KOPT-K1 (cell line): ENCODE results near the gene CCDC191.
A peak's percentile ranks its signal among the peaks of the same experiment; 100 is the strongest.

ENCODE experiments used
- H3K27ac ChIP-seq: fragments of 200-600 bp; sonication (generic); 2 replicates; pipeline ENCODE4 v1.5.1; 2016; ENCODE audit warnings: antibody characterized with exemption, mild to moderate bottlenecking, low read depth, low read length; ENCODE audit not compliant: poor library complexity, severe bottlenecking
- H3K36me3 ChIP-seq: fragments of 200-600 bp; sonication (generic); 2 replicates; pipeline ENCODE4 v1.5.1; 2017; ENCODE audit warnings: antibody characterized with exemption, mild to moderate bottlenecking, low read length, moderate library complexity; ENCODE audit not compliant: insufficient read depth
- H3K9me3 ChIP-seq: fragments of 200-600 bp; sonication (generic); 2 replicates; pipeline ENCODE4 v1.5.1; 2017; ENCODE audit warnings: antibody characterized with exemption, low read length, mild to moderate bottlenecking; ENCODE audit not compliant: insufficient read depth, poor library complexity, severe bottlenecking

Gene CCDC191, protein sequence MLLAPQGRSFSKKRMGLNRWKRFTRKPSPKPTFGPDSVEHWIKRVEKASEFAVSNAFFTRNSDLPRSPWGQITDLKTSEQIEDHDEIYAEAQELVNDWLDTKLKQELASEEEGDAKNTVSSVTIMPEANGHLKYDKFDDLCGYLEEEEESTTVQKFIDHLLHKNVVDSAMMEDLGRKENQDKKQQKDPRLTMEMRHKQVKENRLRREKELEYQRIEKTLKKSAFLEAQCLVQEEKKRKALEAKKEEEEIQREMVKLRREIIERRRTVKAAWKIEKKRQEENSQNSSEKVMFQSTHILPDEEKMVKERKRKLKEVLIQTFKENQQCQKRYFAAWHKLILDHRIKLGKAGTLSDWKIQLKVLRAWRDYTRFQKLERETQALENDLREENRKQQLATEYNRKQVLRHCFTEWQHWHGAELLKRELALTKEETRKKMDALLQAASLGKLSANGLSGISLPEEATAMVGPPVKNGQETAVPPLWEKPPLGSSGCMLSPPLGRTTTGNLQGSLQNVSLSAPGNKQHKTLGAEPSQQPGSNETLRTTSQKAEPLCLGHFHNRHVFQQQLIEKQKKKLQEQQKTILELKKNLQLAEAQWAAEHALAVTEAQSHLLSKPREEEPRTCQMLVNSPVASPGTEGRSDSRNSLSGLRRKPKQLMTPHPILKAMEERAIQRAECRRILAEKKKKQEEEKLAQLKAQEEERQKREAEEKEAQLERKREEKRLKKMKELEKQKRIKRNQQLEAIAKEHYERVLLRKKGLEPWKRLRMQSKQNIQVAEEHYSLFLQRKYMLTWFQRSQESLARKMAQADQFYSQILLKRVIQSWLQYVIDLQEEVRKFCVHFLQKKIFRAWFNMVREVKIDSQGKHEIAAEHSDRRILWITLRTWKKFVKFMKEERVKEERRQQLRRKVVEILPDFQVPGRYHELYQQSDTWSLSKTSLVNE

DNA sequence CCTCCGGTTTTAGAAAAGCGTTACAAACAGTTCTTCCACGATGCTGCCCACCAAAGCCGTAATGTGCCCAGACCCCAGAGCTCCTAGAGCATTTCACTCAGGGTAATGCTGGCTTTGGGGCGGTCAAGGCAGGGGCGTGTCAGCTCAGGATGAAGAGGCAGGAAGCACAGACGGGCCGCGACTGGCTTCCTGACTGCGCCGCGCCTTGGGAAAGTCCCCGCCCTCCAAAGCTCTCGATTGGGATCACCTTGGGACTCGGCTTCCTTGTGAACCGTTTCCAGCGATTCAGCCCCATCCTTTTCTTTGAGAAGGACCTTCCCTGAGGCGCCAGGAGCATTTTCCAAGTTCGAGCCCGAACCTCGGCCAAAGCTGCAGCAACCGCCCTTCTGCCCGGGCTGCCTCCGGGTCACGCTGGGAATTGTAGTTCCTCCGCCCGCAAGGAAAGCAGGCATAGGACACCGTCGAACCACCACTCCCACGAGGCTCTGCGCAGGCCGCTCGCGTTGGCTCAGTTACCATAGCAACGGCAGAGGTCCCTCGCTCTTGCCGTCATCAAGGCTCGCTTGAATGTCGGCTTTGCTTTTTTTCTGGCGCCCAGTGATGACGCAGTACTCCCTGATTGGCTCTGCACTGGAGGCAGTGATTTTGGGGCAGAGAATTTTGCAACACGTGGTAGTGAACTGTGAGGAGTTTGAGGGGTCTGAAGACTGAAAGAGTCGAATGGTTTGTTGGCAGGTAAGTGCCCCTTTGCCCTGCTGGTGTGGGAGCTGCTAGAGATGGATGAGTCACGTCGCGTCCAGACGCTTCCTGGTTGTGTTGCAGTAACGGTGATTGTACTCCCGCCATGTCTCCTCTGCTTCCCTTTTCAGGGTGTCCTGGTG, at the start of gene CCDC191, which contains the start of gene QTRT2:
TSS of gene CCDC191 (minus strand) at position 397 of the 881 bp plus-strand sequence. CDS start at position 337, 60 bp downstream.
TSS of gene QTRT2 (plus strand) at position 608 of the 881 bp plus-strand sequence. CDS start 8,521 bp downstream, outside the sequence.
- H3K27ac ChIP-seq: peak within 1 kb of the TSS; percentile 54

DNA sequence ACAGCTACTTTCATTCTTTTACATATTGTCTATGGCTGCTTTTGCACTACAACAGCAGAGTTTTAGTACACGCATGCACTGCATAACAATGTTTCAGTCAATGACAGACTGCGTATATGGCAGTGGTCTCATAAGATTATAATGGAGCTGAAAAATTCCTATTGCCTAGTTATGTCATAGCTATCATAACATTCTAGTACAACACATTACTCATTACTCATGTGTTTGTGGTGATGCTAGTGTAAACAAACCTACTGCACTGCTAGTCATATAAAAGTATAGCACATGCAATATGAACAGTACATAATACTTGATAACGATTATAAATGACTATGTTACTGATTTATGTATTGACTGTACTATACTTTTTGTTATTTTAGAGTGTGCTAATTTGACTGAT, 48.1 kb upstream of the CCDC191 start:
- no peaks in the 10 kb centered on the region for H3K36me3 ChIP-seq
- no peaks in the 10 kb centered on the region for H3K9me3 ChIP-seq
- H3K27ac ChIP-seq: no peak overlapping the region

More for the DNA sequence above, at the start of gene CCDC191, which contains the start of gene QTRT2:
- H3K36me3 ChIP-seq: peaks cover 25% of the 10 kb centered on the region; the same call in 1 of the 2 replicates
- no peaks in the 10 kb centered on the region for H3K9me3 ChIP-seq

DNA sequence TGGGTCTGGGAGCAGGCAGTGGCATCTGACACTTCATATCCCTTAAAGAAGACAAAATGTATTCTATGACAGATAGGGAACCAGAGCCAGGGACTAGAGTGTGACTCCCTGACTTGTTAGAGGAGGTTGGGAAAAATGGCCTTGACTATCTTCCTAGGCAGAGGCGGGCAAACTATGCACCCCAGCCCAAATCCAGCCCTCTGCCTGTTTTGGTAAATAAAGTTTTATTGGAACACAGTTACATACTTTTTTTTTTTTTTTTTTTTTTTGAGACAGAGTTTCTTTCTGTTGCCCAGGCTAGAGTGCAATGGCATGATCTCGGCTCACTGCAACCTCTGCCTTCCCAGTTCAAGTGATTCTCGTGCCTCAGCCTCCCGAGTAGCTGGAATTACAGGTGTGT, 47.5 kb upstream of the CCDC191 start:
- Histone ChIP-seq H3K27ac (no peak overlapping the region), H3K36me3 (no peaks in the 10 kb centered on the region), H3K9me3 (no peaks in the 10 kb centered on the region)

DNA sequence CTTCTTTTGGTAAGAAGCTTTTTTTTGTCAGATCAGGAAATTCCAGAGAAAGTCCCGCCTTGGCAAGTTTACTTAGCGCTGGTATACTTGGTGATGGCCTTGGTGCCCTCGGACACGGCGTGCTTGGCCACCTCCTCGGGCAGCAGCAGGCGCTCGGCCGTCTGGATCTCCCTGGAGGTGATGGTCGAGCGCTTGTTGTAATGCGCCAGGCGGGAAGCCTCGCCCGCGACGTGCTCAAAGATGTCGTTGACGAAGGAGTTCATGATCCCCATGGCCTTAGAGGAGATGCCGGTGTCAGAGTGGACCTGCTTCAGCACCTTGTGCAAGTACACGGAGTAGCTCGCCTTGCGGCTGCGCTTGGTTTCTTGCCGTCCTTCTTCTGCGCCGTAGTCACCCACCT, 46.9 kb upstream of the CCDC191 start:
- Histone ChIP-seq H3K27ac (no peak overlapping the region), H3K9me3 (no peaks in the 10 kb centered on the region), H3K36me3 (no peaks in the 10 kb centered on the region)

DNA sequence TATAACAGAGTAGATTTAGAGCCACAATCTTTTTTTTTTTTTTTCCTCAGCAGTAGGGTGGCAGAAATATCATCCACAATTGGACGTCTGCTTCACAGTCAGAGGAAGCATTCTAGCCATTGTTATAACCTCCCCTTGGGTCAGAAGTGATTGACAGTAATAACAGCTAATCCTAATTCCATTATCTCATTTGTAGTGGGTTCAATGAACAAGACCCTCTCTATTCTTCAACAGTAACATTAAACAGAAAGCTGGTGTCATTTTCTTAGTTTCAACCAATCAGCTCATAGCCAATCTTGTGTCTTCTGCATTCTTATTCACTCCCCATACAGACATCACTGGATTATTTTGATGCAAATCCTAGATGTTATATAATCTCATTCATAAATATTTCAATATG, 44.8 kb upstream of the CCDC191 start:
- Histone ChIP-seq H3K27ac (no peak overlapping the region), H3K36me3 (no peaks in the 10 kb centered on the region), H3K9me3 (no peaks in the 10 kb centered on the region)

DNA sequence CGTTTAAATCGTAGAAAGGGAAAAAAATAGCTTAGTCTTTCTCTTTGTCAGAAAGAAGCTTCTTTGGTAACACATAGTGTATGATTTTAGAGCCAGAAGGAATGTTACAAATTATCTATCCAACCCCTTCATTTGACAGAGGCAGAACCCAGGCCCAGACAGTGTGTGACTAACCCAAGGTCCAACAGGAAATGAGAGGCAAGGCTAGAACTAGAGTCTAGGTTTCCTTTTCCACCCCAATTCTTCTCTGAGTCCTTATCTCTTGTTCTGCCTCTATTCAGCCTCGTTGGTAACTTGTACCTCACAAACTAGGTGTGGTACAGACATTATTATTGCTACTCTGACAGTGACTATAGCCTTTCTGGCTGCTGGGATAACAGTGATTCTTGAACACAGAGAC, 39.5 kb upstream of the CCDC191 start:
- H3K36me3 ChIP-seq: no peaks in the 10 kb centered on the region
- H3K9me3 ChIP-seq: no peaks in the 10 kb centered on the region
- H3K27ac ChIP-seq: no peak overlapping the region

DNA sequence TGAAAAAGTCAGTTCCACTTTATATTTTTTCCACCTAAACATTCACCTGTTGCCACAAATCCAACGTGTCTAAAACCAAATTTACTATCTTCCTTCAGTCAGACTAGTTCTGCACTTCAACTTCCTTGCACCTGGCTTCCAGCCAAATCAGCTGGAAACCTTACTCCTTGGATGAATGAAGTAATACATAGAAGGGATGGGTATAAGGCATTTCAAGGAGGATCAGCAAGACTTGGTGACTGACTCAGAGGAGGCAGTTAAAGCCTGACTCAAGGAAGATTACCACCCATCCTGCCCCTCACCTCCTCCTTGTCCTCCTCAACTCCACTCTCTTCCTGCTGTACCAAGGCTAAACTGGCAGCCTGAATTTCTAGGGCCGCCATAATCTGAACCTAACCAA, 37.3 kb upstream of the CCDC191 start:
- H3K9me3 ChIP-seq: no peaks in the 10 kb centered on the region

DNA sequence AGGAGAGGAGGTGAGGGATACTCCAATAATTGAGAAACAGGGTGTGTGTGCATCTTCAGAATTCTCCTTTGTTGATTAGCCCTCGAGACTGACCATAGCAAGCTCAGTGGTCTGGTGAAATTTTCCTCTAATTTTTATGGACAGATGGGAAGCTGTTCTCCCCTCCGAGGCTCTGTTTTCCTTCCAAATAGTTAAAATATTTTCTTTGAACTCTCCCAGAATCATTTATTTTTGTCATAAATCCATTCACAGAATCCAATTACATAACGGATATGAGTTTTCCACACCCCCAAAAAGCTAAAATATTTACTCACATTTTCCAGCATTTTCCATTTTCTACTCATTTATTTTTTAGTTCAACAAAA, 36.7 kb upstream of the CCDC191 start:
- Histone ChIP-seq H3K27ac (no peak overlapping the region), H3K9me3 (no peaks in the 10 kb centered on the region), H3K36me3 (peaks cover 8% of the 10 kb centered on the region)

More for the DNA sequence above, 37.3 kb upstream of the CCDC191 start:
- Histone ChIP-seq H3K36me3 (peaks cover 2% of the 10 kb centered on the region; the same call in 1 of the 2 replicates), H3K27ac (no peak overlapping the region)

DNA sequence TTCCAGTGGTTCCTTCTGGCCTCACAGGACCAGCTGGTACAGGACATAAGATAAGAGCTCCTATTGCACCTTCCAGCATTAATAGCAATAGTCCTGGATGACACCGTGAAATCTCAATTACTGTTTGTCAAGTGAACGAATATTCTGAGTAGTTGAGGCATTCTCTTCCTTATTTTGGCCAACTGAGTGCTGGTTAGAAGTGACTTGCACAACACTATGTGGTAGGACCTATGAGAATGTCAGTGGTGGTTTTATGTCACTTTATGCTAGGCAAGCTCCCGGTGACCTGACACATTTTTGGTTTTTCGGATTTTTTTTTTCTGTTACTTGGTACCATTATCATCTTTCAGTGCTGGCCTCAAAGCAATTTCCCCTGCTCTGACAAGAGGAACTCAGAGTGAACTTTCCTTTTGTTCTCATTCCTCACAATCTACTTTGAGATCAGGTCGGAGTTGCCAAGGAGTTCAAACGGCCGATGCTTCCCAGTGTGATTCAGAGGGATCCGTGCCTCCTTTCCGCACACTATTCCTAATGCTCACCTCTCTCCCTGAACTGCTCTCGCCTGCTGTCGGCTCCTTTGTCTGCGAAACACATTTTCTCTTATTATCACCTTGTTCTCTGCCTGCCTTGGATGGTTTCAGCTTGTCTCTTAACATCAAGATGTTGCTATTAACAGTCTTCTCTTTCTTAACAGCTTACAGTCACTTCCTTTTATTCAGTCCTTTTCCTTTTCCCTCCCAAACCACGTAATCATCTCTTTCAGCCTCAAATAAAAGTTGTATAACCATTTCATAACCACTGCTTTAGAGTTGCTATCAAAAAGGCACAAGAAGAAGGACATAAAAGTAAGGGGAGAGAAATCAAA, 36.1 kb upstream of the CCDC191 start:
- H3K36me3 ChIP-seq: peaks cover 14% of the 10 kb centered on the region
- no peak overlapping the region for H3K27ac ChIP-seq
- no peaks in the 10 kb centered on the region for H3K9me3 ChIP-seq

DNA sequence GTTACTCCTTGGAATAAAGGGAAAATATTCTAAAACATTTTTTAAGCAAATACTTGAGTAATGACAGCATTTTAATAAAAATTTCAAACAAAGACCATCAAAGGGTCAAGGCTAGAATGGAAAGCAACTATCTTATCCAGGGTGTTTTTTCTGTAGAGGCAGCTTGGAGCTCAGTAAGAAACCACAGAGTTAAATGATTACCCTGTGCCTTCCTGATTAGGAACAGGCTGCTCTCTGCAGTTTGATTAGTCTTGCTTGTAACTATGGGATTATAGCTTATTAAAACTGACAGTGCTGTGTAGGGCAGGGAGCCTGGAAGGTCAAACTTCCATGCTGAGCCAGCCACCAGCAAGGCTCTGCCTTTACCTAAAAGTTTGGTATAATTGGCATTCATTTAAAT, 33.3 kb upstream of the CCDC191 start:
- H3K36me3 ChIP-seq: peaks cover 42% of the 10 kb centered on the region
- H3K27ac ChIP-seq: no peak overlapping the region
- no peaks in the 10 kb centered on the region for H3K9me3 ChIP-seq

DNA sequence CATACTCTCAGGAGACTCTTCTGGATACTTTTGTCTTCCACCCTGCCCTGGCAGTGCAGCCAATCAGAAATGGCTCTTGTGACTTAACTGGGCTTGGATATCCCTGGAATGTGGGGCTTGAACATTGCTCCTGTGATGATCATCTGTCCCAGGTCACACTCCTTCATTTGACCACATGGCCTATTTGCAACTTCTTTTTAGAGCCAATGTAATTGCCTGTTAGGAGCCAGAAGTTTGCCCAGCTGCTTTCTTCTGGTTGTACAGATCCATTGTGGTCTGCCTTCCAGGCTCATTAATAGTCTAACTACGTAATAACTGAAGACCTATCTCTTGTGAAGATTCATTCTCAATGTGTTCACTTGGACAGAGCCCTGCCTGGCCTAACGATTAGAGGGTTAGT, 30.0 kb upstream of the CCDC191 start:
- no peaks in the 10 kb centered on the region for H3K9me3 ChIP-seq
- no peak overlapping the region for H3K27ac ChIP-seq
- H3K36me3 ChIP-seq: peaks cover 75% of the 10 kb centered on the region

DNA sequence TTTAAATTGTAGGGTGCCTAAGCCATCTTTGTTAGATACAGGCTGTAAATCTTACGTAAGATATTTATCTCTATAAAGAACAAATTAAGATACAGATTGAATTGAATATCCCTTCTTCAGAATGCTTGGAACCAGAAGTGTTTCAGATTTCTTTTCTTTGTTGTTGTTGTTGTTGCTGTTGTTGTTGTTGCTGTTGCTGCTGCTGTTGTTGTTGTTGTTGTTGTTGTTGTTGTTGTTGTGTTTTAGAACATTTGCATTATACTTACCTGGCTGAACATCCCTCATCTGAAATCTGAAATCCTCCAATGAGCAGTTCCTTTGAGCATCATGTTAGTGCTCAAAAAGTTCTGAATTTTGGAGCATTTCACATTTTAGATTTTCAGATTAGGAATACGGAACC, 26.8 kb upstream of the CCDC191 start:
- Histone ChIP-seq H3K9me3 (no peaks in the 10 kb centered on the region), H3K36me3 (peaks cover 100% of the 10 kb centered on the region), H3K27ac (no peak overlapping the region)

DNA sequence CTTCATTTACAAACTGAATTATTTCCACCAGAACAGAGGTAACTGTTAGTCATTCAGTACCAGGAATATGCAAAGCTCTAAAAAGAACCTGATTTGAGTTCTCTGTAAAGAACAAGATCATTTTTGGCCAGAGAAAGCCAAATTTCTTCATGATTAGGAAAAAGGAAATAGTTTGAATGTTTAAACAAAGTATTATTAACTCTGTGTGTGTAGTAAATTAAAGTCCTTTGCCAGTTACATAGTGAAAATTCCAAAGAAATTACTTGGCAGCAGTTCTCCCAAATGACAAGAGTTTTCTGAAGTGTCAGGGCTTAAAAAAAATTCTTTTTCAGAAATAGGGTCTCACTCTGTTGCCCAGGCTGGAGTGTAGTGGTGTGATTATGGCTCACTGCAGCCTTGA, 24.7 kb upstream of the CCDC191 start:
- Histone ChIP-seq H3K36me3 (peaks cover 100% of the 10 kb centered on the region), H3K27ac (no peak overlapping the region), H3K9me3 (no peaks in the 10 kb centered on the region)

DNA sequence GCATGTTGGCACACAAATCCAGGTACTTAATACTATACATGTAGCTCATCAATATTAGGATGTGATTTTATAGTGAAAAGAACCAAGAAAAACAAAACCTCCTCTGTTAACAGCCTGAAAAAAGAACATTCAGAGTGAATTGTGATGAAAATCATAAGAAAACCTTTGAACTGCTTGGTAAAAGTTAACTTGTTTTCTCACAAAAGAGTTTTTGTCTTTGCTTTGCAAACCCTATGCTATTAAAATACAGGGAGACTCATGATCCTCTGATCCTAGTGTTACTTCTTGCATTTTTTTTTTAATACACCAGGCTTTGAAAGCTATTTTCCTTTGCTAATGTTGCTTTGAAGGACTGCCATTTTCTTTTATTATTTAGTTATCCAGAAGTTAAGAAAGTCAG, 23.9 kb upstream of the CCDC191 start:
- Histone ChIP-seq H3K36me3 (peaks cover 100% of the 10 kb centered on the region), H3K27ac (no peak overlapping the region), H3K9me3 (no peaks in the 10 kb centered on the region)
